Sigmoid colon (tissue), 7 donors: ENCODE measurements around the gene DNAH11. TPM values are rescaled to one million over a fixed set of nuclear protein-coding genes. Genes with fewer than 3 reads are reported as not detected.

Experiments
- DNase-seq: peaks from one replicate; pipeline ENCODE4 v3.0.0-alpha.2; 2019
- H3K27ac ChIP-seq, 4 donors: fragments of 200-600 bp; sonication (generic); one replicate each; pipeline ENCODE4 v1.5.1; 2016 to 2019; ENCODE audit warnings: mild to moderate bottlenecking in 1 of 4
- H3K27me3 ChIP-seq, 3 donors: fragments of 200-600 bp; sonication (generic); one replicate each; pipeline ENCODE4 v1.5.1; 2019; ENCODE audit warnings: mild to moderate bottlenecking in 1 of 3
- H3K36me3 ChIP-seq, 4 donors: fragments of 200-600 bp; sonication (generic); one replicate each; pipeline ENCODE4 v1.5.1; 2016 to 2019
- H3K4me1 ChIP-seq, 4 donors: fragments of 200-600 bp; sonication (generic); one replicate each; pipeline ENCODE4 v1.5.1; 2017 to 2019
- H3K4me3 ChIP-seq, 4 donors: fragments of 200-600 bp; sonication (generic); one replicate each; pipeline ENCODE4 v1.5.1; 2017 to 2019; ENCODE audit warnings: mild to moderate bottlenecking in 2 of 4, moderate library complexity in 1 of 4
- H3K9me3 ChIP-seq, 4 donors: fragments of 200-600 bp in 3 of 4; sonication (generic) in 3 of 4; one replicate each; pipeline versions ENCODE4 v1.5.1 to v1.6.1; 2013 to 2019
- CTCF ChIP-seq, 4 experiments: fragments of 450-650 bp in 3 of 4; fragments of 200-600 bp in 1 of 4; IDR thresholded peaks; one replicate each; pipeline ENCODE4 v1.5.1; 2016 to 2019; ENCODE audit warnings: antibody characterized with exemption in 4 of 4, mild to moderate bottlenecking in 3 of 4, moderate library complexity in 2 of 4
- EP300 ChIP-seq, 4 donors: sonication (generic); formaldehyde crosslinking; IDR thresholded peaks; one replicate each; pipeline ENCODE4 v1.6.1; 2017; ENCODE audit warnings: antibody characterized with exemption in 4 of 4
- POLR2A ChIP-seq, 2 donors: fragments of 450-650 bp; IDR thresholded peaks; one replicate each; pipeline ENCODE4 v1.6.1; 2016; ENCODE audit warnings: antibody characterized with exemption in 2 of 2, mild to moderate bottlenecking in 2 of 2, moderate library complexity in 2 of 2
- POLR2AphosphoS5 ChIP-seq, 4 donors: sonication (generic); formaldehyde crosslinking; IDR thresholded peaks; one replicate each; pipeline ENCODE4 v1.6.1; 2017; ENCODE audit warnings: antibody characterized with exemption in 4 of 4
- WGBS, 2 donors: extraction: QIAGEN DNeasy Blood & Tissue Kit; methylation state at CpG; one replicate each; pipeline ENCODE4 v1.1.7; 2013; 5-methylcytosine and 5-hydroxymethylcytosine counted together
- intact Hi-C: fragments of 100-400 bp; cut with DNase I; formaldehyde crosslinking; loops from one replicate; pipeline ENCODE4 v1.15.1; 2023
- polyA plus RNA-seq, 3 donors: library from polyadenylated mRNA; stranded (reverse); fragments of 200-250 nt; gene quantifications; one replicate each; pipeline ENCODE4 v1.2.3, GENCODE V29; 2013
- total RNA-seq, 4 donors: library from RNA; depleted of rRNA; stranded (reverse); fragments of >200 nt; gene quantifications; one replicate each; pipeline ENCODE4 v1.1.0, GENCODE V29; 2016
- donor health status: healthy with polysubstance abuse.
- donor health status: Bipolar disorder and iron deficiency.
- donor health status: healthy.

DNAH11 gene
- total and polyA plus RNA-seq, 7 donors, result under 0.01 to 1.2 (median 0.13) TPM; not detected in 2

GRCh38 chr7:21746949-21747348, 204.1 kb downstream of the DNAH11 start:
- H3K36me3 ChIP-seq, result no peaks in the 10 kb centered on the region
- no peak overlapping the region for H3K27ac ChIP-seq
- DNase-seq, result no peak
- intact Hi-C loops, result no loop called here
- H3K4me1 ChIP-seq, result no peaks in the 10 kb centered on the region
- no peak overlapping the region for H3K4me3 ChIP-seq
- no peak for TF ChIP-seq POLR2A (IDR thresholded peaks at IDR 0.05)
- no peak for TF ChIP-seq EP300 (IDR thresholded peaks at IDR 0.05)
- no peak for TF ChIP-seq POLR2AphosphoS5 (IDR thresholded peaks at IDR 0.05)
- TF ChIP-seq CTCF (IDR thresholded peaks at IDR 0.05), result no peak
- no peaks in the 10 kb centered on the region for H3K27me3 ChIP-seq
- H3K9me3 ChIP-seq, result no peaks in the 10 kb centered on the region
- WGBS, 2 donors, result 37 to 76% methylated on average over 1 of the region's 1 CpG

- Histone ChIP-seq H3K27ac (no peak overlapping the region), H3K4me1 (no peaks in the 10 kb centered on the region), H3K27me3 (no peaks in the 10 kb centered on the region), H3K4me3 (no peak overlapping the region), H3K36me3 (no peaks in the 10 kb centered on the region), H3K9me3 (no peaks in the 10 kb centered on the region)
- 55 to 67% methylated on average over 2 of the region's 2 CpGs for WGBS, 2 donors
- DNase-seq, result no peak
- intact Hi-C loops, result no loop called here
- TF ChIP-seq EP300 (IDR thresholded peaks at IDR 0.05), result no peak
- TF ChIP-seq CTCF (IDR thresholded peaks at IDR 0.05), result no peak
- TF ChIP-seq POLR2A (IDR thresholded peaks at IDR 0.05), result no peak
- no peak for TF ChIP-seq POLR2AphosphoS5 (IDR thresholded peaks at IDR 0.05)
Observed at GRCh38 chr7:21747806-21748205, 205.0 kb downstream of the DNAH11 start.

GRCh38 chr7:21749378-21749777, 206.5 kb downstream of the DNAH11 start:
- H3K9me3 ChIP-seq, result no peaks in the 10 kb centered on the region
- H3K27me3 ChIP-seq, result no peaks in the 10 kb centered on the region
- no peak for DNase-seq
- H3K4me3 ChIP-seq, result no peak overlapping the region
- no peak overlapping the region for H3K27ac ChIP-seq
- WGBS, 2 donors, result 85 to 89% methylated on average over 9 of the region's 9 CpGs
- no peaks in the 10 kb centered on the region for H3K4me1 ChIP-seq
- TF ChIP-seq POLR2AphosphoS5 (IDR thresholded peaks at IDR 0.05), result no peak
- no peak for TF ChIP-seq POLR2A (IDR thresholded peaks at IDR 0.05)
- no peak for TF ChIP-seq EP300 (IDR thresholded peaks at IDR 0.05)
- no peak for TF ChIP-seq CTCF (IDR thresholded peaks at IDR 0.05)
- no peaks in the 10 kb centered on the region for H3K36me3 ChIP-seq
- intact Hi-C loops, result no loop called here

- Histone ChIP-seq H3K27me3 (no peaks in the 10 kb centered on the region), H3K9me3 (no peaks in the 10 kb centered on the region), H3K4me1 (no peaks in the 10 kb centered on the region), H3K4me3 (no peak overlapping the region), H3K27ac (no peak overlapping the region), H3K36me3 (no peaks in the 10 kb centered on the region)
- 44 to 77% methylated on average over 3 of the region's 3 CpGs for WGBS, 2 donors
- no peak for DNase-seq
- TF ChIP-seq POLR2A (IDR thresholded peaks at IDR 0.05) (no peak), CTCF (IDR thresholded peaks at IDR 0.05) (no peak), POLR2AphosphoS5 (IDR thresholded peaks at IDR 0.05) (no peak), EP300 (IDR thresholded peaks at IDR 0.05) (no peak)
- intact Hi-C loops, result no loop called here
Observed at GRCh38 chr7:21753071-21753470, 210.2 kb downstream of the DNAH11 start.

GRCh38 chr7:21754963-21755362, 212.1 kb downstream of the DNAH11 start:
- H3K27ac ChIP-seq, result no peak overlapping the region
- H3K9me3 ChIP-seq, result no peaks in the 10 kb centered on the region
- no peaks in the 10 kb centered on the region for H3K4me1 ChIP-seq
- H3K36me3 ChIP-seq, result no peaks in the 10 kb centered on the region
- WGBS, 2 donors, result 55 to 73% methylated on average over 3 of the region's 3 CpGs
- intact Hi-C loops, result no loop called here
- no peak for TF ChIP-seq POLR2A (IDR thresholded peaks at IDR 0.05)
- TF ChIP-seq EP300 (IDR thresholded peaks at IDR 0.05), result no peak
- no peak for TF ChIP-seq POLR2AphosphoS5 (IDR thresholded peaks at IDR 0.05)
- no peak for TF ChIP-seq CTCF (IDR thresholded peaks at IDR 0.05)
- no peaks in the 10 kb centered on the region for H3K27me3 ChIP-seq
- H3K4me3 ChIP-seq, result no peak overlapping the region
- DNase-seq, result no peak
